ENCODE data around the gene DPT. TPM values are rescaled to one million over a fixed set of nuclear protein-coding genes. Genes with fewer than 3 reads are reported as not detected.

DPT gene
- polyA plus RNA-seq, 6 donors from 2014 or later, result not detected

DNA sequence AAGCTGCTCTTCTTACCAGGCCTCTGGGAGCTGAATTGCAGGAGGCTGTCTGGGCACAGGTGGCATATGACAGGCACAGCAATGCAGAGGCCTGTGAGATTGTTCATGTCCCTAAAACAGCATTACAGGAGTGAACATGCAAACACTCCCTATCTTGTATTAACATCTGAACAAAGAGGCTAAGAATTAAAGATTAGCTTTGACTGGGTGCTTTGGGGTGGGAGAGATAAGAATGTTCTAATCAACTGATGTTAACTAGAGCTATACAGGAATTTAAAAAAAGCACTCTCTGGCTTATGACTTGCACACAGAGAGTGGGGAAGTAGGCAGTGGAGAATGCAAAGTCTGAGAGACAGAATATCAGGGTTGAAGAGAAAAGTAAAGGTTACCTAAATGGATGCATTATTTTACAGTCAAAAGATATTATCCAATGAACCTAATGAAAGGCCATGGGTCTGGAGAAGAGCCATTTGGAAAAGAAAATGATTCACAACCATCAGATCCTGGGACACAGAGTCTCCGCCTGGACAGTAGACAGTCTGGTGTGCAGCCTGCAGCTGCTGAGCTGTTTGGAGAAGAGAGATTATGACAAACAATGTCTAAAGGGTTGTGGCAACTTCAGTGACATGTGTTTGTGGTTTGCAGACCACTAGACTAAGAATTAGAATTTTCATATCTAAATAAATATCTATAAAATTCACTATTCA lies 20.2 kb downstream of the DPT start:
- Mint-ChIP-seq H3K4me1 (no peaks in the 10 kb centered on the region), H3K4me3 (no peak overlapping the region)

DNA sequence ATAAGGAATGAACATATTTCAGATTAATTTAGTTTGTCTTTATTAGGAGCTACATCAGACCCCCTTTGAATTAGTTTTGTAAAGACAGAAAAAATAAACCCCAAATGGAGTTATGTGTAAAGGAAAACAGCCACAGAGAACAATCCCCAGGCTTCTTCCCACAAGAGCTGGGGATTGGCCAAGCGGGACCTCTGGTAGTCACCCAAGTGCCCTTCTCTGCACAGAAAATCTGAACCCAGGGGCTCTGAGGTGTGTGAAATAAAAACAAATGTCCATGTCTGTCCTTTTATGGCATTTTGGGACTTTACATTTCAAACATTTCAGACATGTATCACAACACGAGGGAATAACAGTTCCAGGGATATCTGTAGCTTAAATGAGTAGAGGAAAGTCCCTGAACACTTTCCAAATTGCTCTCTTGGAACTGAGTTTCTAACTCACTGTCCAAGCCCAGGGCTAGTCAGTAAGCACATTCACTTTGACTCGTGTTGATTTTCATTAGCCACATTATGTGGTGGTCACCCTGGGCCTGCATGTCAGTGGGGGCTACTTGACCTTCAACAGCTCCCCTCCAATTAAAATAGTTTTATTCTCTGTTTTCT lies 22.5 kb downstream of the DPT start:
- Mint-ChIP-seq H3K4me1 (no peaks in the 10 kb centered on the region), H3K27ac (no peak overlapping the region), H3K9me3 (peaks cover 0 to 5% (median 3%) of the 10 kb centered on the region in 7 donors), H3K4me3 (no peak overlapping the region), H3K36me3 (no peaks in the 10 kb centered on the region), H3K27me3 (peaks cover 7 to 10% (median 10%) of the 10 kb centered on the region in 3 donors)
- DNase-seq (no peak), ATAC-seq (ENCODE audit: low read depth in 2 of 2) (no peak)

More for the DNA sequence above, 20.2 kb downstream of the DPT start:
- ATAC-seq (ENCODE audit: low read depth in 2 of 2) (no peak), DNase-seq (no peak)
- Mint-ChIP-seq H3K27me3 (peaks cover under 1 to 6% (median 5%) of the 10 kb centered on the region in 3 donors), H3K9me3 (peaks cover 0 to 4% (median 2%) of the 10 kb centered on the region in 7 donors), H3K36me3 (no peaks in the 10 kb centered on the region), H3K27ac (no peak overlapping the region)

GRCh38 chr1:168700575-168701268 lies 28.3 kb downstream of the DPT start:
- Mint-ChIP-seq H3K4me3 (no peak overlapping the region), H3K4me1 (no peaks in the 10 kb centered on the region), H3K9me3 (peaks cover 0 to 5% (median 0%) of the 10 kb centered on the region in 7 donors), H3K27ac (no peak overlapping the region), H3K27me3 (peaks cover 7 to 10% (median 10%) of the 10 kb centered on the region in 3 donors), H3K36me3 (no peaks in the 10 kb centered on the region)
- ATAC-seq (ENCODE audit: low read depth in 2 of 2), result no peak
- DNase-seq, result no peak

DNA sequence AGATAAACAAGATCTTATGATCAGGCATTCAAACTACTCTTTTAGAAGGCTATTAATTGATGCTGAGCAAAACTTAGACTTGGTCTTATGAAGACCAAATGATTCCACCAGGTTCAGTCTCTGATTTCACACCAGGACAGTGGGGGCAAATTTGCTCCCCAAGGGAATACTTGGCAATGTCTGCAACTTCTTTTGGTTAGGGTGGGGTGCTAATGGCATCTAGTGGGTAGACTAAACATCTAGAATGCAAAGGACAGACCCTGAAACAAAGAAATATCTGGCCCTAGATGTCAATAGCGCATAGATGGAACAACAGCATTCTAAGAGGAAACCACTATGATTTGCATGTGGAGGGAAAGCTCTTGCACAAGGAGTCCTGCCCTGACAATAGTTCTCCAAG lies 30.6 kb downstream of the DPT start:
- Mint-ChIP-seq H3K4me3 (no peak overlapping the region), H3K36me3 (no peaks in the 10 kb centered on the region), H3K27me3 (peaks cover 4 to 13% (median 5%) of the 10 kb centered on the region in 3 donors)

GRCh38 chr1:168697356-168698126 lies 31.5 kb downstream of the DPT start:
- Mint-ChIP-seq H3K9me3 (no peaks in the 10 kb centered on the region), H3K36me3 (no peaks in the 10 kb centered on the region), H3K4me1 (no peaks in the 10 kb centered on the region), H3K27ac (no peak overlapping the region), H3K4me3 (no peak overlapping the region), H3K27me3 (peaks cover 4 to 13% (median 4%) of the 10 kb centered on the region in 3 donors)
- ATAC-seq (ENCODE audit: low read depth in 2 of 2), result no peak
- DNase-seq, result no peak

More for the DNA sequence above, 30.6 kb downstream of the DPT start:
- DNase-seq, result no peak
- Mint-ChIP-seq H3K27ac (no peak overlapping the region), H3K4me1 (no peaks in the 10 kb centered on the region), H3K9me3 (no peaks in the 10 kb centered on the region)
- ATAC-seq (ENCODE audit: low read depth in 2 of 2), result no peak

DNA sequence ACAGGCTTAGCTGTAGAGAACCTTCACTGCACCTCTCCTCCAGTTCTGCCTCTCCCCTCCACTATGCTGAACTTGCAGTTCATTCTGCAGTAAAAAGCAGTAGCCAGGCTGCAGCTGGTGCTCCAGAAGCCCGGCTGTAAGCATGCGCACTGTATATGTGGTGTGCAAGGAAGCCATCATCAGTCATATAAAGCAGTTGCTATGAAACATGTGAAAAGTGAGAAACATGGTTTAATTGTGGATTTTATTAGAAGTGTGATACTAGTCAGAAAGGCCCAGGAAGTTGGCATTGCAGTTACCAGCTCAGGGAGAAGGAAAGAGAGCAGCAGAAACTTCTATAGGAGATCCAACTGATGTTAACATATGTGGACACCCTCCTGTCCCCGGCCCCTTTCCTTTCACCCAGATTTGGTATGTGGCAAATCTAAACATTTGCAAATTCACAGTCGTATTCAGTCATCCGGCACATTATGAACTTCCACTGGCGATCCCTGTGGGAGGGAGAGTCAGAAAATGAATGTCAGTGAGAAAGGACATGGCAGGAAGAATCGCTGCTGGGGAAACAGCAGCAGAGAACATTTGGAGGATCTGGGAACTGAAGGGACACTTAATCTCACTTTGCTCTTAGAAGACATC lies 32.8 kb downstream of the DPT start:
- H3K27ac Mint-ChIP-seq, result no peak overlapping the region
- H3K36me3 Mint-ChIP-seq, result no peaks in the 10 kb centered on the region
- H3K4me3 Mint-ChIP-seq, result no peak overlapping the region
- DNase-seq (no peak), ATAC-seq (ENCODE audit: low read depth in 2 of 2) (no peak)
- peaks cover 0 to 13% (median 0%) of the 10 kb centered on the region in 3 donors for H3K27me3 Mint-ChIP-seq
- H3K9me3 Mint-ChIP-seq, result no peaks in the 10 kb centered on the region
- H3K4me1 Mint-ChIP-seq, result no peaks in the 10 kb centered on the region

DNA sequence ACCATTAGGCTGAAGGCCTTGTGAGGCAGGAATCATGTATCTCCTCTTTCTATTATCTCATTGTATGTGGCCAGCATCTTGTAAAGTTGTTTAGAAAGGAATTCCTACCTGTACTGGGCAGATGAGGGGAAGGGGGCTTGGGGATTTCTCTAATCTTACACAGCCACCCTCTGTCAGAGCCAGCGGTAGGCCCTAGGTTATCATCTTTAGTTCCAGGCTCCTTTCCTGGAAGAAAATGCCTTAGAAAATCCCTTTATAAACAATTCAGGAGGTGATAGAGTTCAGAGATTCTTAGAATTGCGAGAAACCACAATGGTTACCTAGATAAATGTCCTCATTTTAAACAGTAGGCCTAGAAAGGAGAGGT lies 35.2 kb downstream of the DPT start:
- H3K9me3 Mint-ChIP-seq, result no peaks in the 10 kb centered on the region
- no peak overlapping the region for H3K4me3 Mint-ChIP-seq
- ATAC-seq (ENCODE audit: low read depth in 2 of 2), result no peak
- peaks cover 0 to 22% (median 0%) of the 10 kb centered on the region in 3 donors for H3K27me3 Mint-ChIP-seq
- no peaks in the 10 kb centered on the region for H3K4me1 Mint-ChIP-seq
- H3K36me3 Mint-ChIP-seq, result no peaks in the 10 kb centered on the region
- H3K27ac Mint-ChIP-seq, result no peak overlapping the region
- DNase-seq, result no peak

DNA sequence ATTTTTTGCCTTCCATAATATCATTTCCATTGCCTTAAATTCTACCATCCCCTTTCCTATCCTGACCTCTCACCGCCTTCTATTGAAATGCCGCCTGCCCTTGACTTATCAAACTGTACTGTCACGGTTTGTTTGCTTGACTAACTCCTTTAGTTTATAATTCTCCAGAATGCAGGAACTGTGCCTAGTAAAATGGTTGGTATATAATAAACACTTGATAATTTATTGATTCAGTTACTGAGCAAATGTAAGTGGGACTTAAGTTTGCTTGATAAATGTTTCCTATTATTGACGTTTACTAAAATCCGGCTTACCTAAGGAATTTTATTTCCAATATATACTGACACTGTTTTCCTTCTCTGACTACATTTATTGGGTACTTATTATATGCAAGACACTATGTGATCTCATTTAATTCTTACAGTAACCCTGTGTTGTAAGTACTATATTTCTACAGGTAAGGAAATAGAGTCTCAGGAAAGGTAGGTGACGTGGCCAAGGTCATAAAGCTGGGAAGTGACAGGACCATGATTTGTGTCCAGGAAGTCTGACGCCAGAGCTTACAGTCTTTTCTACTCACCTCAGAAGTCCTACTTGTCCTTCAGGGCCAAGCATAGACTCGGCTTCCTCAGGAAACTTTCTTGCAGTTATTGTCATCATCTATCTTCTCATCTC lies 35.7 kb downstream of the DPT start:
- H3K27me3 Mint-ChIP-seq, result peaks cover 0 to 22% (median 0%) of the 10 kb centered on the region in 3 donors
- no peak for DNase-seq
- no peak for ATAC-seq (ENCODE audit: low read depth in 2 of 2)

DNA sequence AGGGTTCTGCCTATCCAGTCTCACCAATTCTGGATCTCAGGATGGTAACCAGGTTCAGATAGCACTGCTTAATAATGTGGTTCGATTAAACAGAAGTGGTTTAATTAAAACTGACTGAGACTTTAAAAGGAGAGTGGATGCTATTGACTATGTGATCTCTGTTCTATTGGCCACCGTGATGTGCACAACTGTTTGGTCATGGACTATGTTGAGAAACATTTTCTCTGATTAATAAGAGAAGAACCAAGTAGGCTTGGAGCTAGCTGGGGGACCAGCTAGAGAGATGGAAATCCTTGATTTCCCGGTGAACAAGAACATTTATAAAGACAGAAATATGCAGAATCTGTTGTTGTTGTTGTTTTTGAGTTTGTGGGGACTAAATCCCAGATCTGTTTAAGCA lies 36.5 kb downstream of the DPT start:
- DNase-seq, result no peak
- no peaks in the 10 kb centered on the region for H3K36me3 Mint-ChIP-seq
- H3K27me3 Mint-ChIP-seq, result peaks cover 0 to 22% (median under 1%) of the 10 kb centered on the region in 3 donors

More for the DNA sequence above, 35.7 kb downstream of the DPT start:
- Mint-ChIP-seq H3K9me3 (no peaks in the 10 kb centered on the region), H3K4me1 (no peaks in the 10 kb centered on the region), H3K36me3 (no peaks in the 10 kb centered on the region), H3K27ac (no peak overlapping the region), H3K4me3 (no peak overlapping the region)

DNA sequence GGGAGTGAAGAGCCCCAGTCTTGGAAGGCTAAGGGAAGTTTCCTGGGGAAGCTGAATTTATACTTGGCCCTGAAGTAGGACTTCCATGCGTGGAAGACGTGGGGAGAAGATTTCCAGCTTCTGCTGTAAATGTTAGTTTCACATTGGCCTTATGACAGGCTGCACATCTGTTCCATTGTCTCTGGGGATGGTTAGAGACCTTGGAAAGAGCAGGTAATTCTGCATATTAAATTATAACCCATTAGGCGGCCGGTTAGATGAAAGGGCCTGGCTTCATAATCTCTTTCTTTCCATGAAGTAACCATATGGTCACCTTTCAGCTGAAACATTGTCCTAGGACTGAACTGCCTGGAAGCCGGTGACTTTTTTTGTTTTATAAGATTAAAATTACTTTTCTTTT lies 37.5 kb downstream of the DPT start:
- Mint-ChIP-seq H3K4me3 (no peak overlapping the region), H3K4me1 (no peaks in the 10 kb centered on the region), H3K9me3 (no peaks in the 10 kb centered on the region), H3K27ac (no peak overlapping the region), H3K27me3 (peaks cover 4 to 28% (median 6%) of the 10 kb centered on the region in 3 donors), H3K36me3 (no peaks in the 10 kb centered on the region)
- DNase-seq (no peak), ATAC-seq (ENCODE audit: low read depth in 2 of 2) (no peak)

More for the DNA sequence above, 36.5 kb downstream of the DPT start:
- no peak overlapping the region for H3K4me3 Mint-ChIP-seq
- H3K4me1 Mint-ChIP-seq, result no peaks in the 10 kb centered on the region
- no peak overlapping the region for H3K27ac Mint-ChIP-seq
- no peaks in the 10 kb centered on the region for H3K9me3 Mint-ChIP-seq
- ATAC-seq (ENCODE audit: low read depth in 2 of 2), result no peak

DNA sequence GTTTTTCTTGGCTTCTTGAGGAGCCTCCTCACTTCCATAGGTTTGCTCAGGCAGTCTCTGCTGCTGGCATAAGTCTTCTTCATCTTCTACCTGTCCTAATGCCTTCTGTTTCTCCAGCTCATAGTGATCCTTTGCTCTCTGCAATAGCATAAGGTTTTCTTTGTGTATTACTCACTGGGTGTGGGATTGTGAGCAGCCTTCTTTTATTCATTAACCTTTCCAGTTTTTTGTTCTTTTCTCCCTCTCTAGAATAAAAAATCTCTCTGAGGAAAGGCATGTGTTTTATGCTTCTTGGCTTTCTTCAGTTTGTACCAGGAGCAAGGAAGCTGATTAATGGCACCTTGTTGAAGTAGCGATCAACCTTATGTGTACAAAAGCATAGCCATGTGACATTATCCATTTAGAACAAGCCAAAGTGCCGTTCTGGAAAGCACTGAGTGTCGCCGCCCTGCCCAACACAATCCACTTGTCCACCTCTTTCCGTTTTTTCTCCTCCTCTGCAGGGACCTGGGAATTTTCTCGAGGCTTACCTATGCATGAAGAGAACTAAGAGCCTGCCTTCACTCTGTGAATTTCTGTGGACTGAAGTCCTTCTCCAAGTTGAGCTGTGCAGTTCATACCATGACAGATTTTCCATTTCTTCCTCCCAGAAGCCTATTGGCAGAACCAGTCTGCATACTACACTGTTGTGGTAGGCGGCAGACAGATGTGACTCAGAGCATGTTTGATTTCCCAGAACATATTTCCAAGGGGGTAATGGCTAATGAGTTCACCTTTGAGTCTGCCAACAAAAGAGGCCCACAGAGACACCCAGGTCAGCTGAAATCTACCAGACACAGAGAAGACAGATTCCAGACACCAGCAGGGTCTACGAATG lies 39.0 kb downstream of the DPT start:
- no peaks in the 10 kb centered on the region for H3K36me3 Mint-ChIP-seq
- H3K9me3 Mint-ChIP-seq, result no peaks in the 10 kb centered on the region
- no peak overlapping the region for H3K4me3 Mint-ChIP-seq
- DNase-seq (no peak), ATAC-seq (ENCODE audit: low read depth in 2 of 2) (no peak)
- H3K4me1 Mint-ChIP-seq, result no peaks in the 10 kb centered on the region
- H3K27me3 Mint-ChIP-seq, result peaks cover 6 to 26% (median 9%) of the 10 kb centered on the region in 3 donors
- H3K27ac Mint-ChIP-seq, result no peak overlapping the region

GRCh38 chr1:168689327-168689657 lies 39.7 kb downstream of the DPT start:
- peaks cover 6 to 24% (median 11%) of the 10 kb centered on the region in 3 donors for H3K27me3 Mint-ChIP-seq
- no peak for ATAC-seq (ENCODE audit: low read depth in 2 of 2)
- no peaks in the 10 kb centered on the region for H3K4me1 Mint-ChIP-seq
- no peak overlapping the region for H3K4me3 Mint-ChIP-seq
- no peak overlapping the region for H3K27ac Mint-ChIP-seq
- no peak for DNase-seq
- peaks cover 0 to 2% (median 0%) of the 10 kb centered on the region in 7 donors for H3K9me3 Mint-ChIP-seq
- peaks cover 0 to 3% of the 10 kb centered on the region in 2 donors for H3K36me3 Mint-ChIP-seq
